AG04450 (cell line): ENCODE data around the gene CUL3. TPM values are rescaled to one million over a fixed set of nuclear protein-coding genes. Genes with fewer than 3 reads are reported as not detected.

Experiments used
- CTCF ChIA-PET: fragments of 300-600, 350-600 bp; formaldehyde crosslinking; extraction: SDS; loops from one replicate; lab custom pipeline; 2022; ENCODE audit warnings: antibody characterized with exemption, inconsistent platforms; lab: Charles Lee
- POLR2A ChIA-PET: fragments of 350-600 bp; formaldehyde crosslinking; extraction: SDS; loops from one replicate; lab custom pipeline; 2021; ENCODE audit warnings: antibody characterized with exemption, inconsistent platforms; lab: Yijun Ruan, JAX
- DNase-seq: peaks from one replicate; pipeline ENCODE4 v3.0.0-alpha.2; 2011; ENCODE audit warnings: low read depth, low spot score
- H3K27ac ChIP-seq: one replicate; pipeline ENCODE4 v1.5.1; 2012; ENCODE audit warnings: low read depth, low read length, control low read depth
- H3K27me3 ChIP-seq: one replicate; pipeline ENCODE4 v1.6.0; 2012; ENCODE audit warnings: low read length; ENCODE audit not compliant: control insufficient read depth, insufficient read depth
- H3K4me3 ChIP-seq: 2 replicates; pipeline ENCODE4 v1.5.1; 2011; ENCODE audit warnings: mild to moderate bottlenecking, low read depth, low read length, control low read depth
- H3K9me3 ChIP-seq: 2 replicates; pipeline ENCODE4 v1.5.1; 2012; ENCODE audit warnings: low read length; ENCODE audit not compliant: control insufficient read depth, insufficient read depth
- polyA plus RNA-seq: library from polyadenylated mRNA; depleted of rRNA; stranded (reverse); fragments of >200 nt; gene quantifications from 2 replicates; pipeline ENCODE4 v1.2.3, GENCODE V29; 2011
- TF ChIP-seq, protein P1 (sequence below): IDR thresholded peaks from 2 replicates; pipeline ENCODE4 v1.5.1; 2011; ENCODE audit warnings: low read depth, low read length, control low read depth, inconsistent platforms

Gene CUL3
- polyA plus RNA-seq, 1 experiment: 57.3 TPM

DNA sequence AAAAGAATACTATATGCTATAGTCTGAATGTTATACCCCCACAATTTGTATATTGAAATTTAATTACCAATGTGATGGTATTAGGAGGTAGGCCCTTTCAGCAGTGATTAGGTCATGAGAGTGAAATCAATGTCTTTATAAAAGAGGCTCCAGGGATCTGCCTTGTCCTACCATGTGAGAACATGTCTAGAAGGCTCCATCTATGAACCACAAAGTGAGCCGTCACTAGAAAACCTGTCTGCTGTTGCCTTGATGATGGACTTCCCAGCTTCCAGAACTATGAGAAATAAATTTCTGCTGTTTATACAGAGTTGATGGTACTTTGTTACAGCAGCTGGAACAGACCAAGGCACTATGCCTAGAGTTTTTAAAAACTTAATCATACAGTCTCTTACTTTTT is 136.9 kb downstream of the CUL3 start:
- DNase-seq: no peak
- POLR2A ChIA-PET: no interaction called here
- H3K27me3 ChIP-seq: no peaks in the 10 kb centered on the region
- H3K9me3 ChIP-seq: no peaks in the 10 kb centered on the region
- H3K4me3 ChIP-seq: no peak overlapping the region
- TF ChIP-seq, protein P1, sequence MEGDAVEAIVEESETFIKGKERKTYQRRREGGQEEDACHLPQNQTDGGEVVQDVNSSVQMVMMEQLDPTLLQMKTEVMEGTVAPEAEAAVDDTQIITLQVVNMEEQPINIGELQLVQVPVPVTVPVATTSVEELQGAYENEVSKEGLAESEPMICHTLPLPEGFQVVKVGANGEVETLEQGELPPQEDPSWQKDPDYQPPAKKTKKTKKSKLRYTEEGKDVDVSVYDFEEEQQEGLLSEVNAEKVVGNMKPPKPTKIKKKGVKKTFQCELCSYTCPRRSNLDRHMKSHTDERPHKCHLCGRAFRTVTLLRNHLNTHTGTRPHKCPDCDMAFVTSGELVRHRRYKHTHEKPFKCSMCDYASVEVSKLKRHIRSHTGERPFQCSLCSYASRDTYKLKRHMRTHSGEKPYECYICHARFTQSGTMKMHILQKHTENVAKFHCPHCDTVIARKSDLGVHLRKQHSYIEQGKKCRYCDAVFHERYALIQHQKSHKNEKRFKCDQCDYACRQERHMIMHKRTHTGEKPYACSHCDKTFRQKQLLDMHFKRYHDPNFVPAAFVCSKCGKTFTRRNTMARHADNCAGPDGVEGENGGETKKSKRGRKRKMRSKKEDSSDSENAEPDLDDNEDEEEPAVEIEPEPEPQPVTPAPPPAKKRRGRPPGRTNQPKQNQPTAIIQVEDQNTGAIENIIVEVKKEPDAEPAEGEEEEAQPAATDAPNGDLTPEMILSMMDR: no peak
- H3K27ac ChIP-seq: no peak overlapping the region
- CTCF ChIA-PET: interaction anchor here (0.7 to 1.8 kb wide), 7 partner anchors 15 to 454 kb away, joined by 3 to 9 read pairs (median 4); no protein-coding TSS in a partner anchor

DNA sequence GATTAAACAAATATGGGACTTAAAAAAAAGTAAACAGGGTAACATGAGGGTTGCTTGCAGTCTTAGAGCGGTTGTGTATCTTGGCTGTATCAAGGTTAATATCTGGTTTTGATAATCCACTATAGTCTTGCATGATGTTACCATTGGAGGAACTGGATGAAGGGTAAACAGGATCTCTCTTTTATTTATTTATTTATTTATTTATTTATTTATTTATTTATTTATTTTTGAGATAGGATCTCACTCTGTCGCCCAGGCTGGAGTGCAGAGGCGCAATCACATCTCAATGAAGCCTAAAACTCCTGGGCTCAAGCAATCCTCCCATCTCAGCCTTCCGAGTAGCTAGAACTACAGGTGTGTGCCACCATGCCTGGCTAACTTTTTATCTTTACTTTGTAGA is 140.4 kb downstream of the CUL3 start:
- H3K27ac ChIP-seq: no peak overlapping the region
- ChIA-PET POLR2A (no interaction called here), CTCF (no interaction called here)
- H3K4me3 ChIP-seq: no peak overlapping the region
- H3K9me3 ChIP-seq: no peaks in the 10 kb centered on the region
- TF ChIP-seq, protein P1: no peak
- DNase-seq: no peak
- peaks cover 6% of the 10 kb centered on the region for H3K27me3 ChIP-seq

DNA sequence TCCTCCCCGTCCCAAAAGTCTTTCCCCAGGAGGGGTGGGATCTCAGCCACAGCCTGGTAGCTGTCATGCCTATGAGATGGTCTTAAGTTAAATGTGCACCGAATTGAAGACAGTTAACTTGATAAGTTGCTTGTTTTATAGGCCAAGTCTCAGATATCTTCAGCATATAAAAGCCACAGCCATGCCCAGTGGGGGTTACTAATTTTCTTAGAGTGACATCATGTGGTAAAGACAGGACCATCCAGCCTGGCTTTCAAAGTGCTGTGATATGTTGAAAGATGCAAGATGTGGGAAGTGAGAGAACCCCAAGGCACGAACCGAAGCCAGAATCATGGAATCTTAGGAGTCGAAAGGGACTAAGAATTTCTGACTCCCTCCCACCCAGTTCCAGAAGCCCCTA is 141.1 kb downstream of the CUL3 start:
- TF ChIP-seq, protein P1: no peak

DNA sequence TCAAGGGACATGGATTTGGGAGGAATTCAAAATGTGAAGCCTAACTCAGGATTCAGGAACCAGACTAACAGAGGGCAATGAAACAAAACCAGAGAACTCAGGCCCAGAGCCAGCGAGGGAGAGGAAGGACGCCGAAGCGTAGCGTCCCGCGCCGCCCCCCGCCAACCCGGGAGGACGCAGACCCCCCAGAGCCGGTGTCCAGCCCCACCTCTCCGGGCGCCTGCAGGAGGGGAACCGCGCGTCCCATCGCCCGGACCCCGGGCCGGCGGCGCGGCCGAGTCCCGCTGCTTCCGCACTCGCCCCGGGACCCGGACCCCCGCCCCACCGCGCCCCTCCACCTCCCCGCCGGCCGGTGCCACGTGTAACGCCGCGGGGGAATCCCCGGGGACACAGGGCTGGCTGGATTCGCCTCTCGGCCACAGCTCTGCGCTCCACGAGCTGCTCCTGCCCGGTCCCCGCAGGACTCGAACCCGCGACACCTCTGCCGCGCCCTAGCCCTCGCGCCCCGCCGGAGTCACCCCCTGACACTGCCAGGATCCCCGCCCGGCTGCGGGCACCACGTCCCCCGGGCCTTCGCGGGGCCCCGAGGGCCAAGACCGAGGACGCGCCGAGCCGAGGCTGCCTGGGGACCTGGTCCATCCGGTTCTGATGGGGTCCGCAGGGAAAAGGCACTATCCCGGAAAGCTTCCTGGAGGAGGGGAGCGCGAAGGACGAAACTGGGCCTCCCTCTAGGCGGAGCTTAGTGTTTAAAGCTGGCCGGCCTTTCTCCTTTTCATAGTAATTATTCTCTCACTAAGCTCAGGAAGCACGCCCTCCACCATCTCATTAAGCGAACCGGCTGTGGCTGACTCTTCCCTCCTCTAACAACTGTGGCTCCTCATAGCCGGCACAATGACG is 142.8 kb downstream of the CUL3 start:
- ChIA-PET CTCF (interaction anchor here (0.7 kb wide), 2 partner anchors 9 to 12 kb away, joined by 3 read pairs; no protein-coding TSS in a partner anchor), POLR2A (interaction anchor here (1.2 kb wide), 1 partner anchor 143 kb away, joined by 4 read pairs; the partner anchor contains the start of gene CUL3)
- Histone ChIP-seq H3K27ac (no peak overlapping the region), H3K4me3 (peak overlapping the region; percentile 63), H3K9me3 (no peaks in the 10 kb centered on the region), H3K27me3 (peaks cover 8% of the 10 kb centered on the region)
- TF ChIP-seq, protein P1: no peak
- no peak for DNase-seq

More for the DNA sequence above, 141.1 kb downstream of the CUL3 start:
- ChIA-PET POLR2A (no interaction called here), CTCF (no interaction called here)
- Histone ChIP-seq H3K27ac (no peak overlapping the region), H3K27me3 (peaks cover 6% of the 10 kb centered on the region), H3K9me3 (no peaks in the 10 kb centered on the region), H3K4me3 (no peak overlapping the region)
- no peak for DNase-seq

DNA sequence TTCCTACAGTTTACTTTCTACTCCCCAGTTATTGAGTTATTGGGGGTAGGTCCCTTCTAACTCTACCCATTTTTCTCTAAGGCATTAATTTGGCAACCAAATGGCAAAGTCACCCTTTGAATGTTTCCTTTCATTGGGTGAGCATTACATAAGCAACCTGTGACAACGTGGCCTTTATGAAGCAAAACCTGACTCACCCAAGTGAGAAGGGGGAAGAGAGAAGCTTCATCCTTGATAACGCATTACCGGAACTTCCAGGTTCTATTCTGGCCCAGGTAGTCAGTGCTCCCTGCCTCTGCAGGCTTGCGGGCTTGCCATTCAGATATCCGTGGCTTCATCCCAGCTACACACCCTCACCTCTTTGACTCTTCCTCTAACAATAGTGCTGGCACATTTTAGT is 144.2 kb downstream of the CUL3 start:
- Histone ChIP-seq H3K27ac (no peak overlapping the region), H3K4me3 (no peak overlapping the region), H3K9me3 (no peaks in the 10 kb centered on the region), H3K27me3 (peaks cover 8% of the 10 kb centered on the region)
- DNase-seq: no peak
- TF ChIP-seq, protein P1: no peak
- POLR2A ChIA-PET: no interaction called here
- CTCF ChIA-PET: interaction anchor here (1.0 kb wide), 1 partner anchor 9 kb away, joined by 5 read pairs; no protein-coding TSS in a partner anchor
